ENCODE data around the gene NCKAP5.

- no peak for TF ChIP-seq CTCF (IDR thresholded peaks at IDR 0.05)
- no peak for TF ChIP-seq EZH2 (IDR thresholded peaks at IDR 0.05; ENCODE audit: borderline replicate concordance, insufficient read depth, low read depth, low read length, poor library complexity, severe bottlenecking)
These were observed 801.7 kb downstream of the NCKAP5 start for GRCh38 chr2:132766573-132766972.
